Measurements from ENCODE around the gene EFHC2. TPM values are rescaled to one million over a fixed set of nuclear protein-coding genes. Genes with fewer than 3 reads are reported as not detected.

Gene EFHC2
- total RNA-seq, 2 donors from 2014 or later, result 1.3 to 2.2 TPM

DNA sequence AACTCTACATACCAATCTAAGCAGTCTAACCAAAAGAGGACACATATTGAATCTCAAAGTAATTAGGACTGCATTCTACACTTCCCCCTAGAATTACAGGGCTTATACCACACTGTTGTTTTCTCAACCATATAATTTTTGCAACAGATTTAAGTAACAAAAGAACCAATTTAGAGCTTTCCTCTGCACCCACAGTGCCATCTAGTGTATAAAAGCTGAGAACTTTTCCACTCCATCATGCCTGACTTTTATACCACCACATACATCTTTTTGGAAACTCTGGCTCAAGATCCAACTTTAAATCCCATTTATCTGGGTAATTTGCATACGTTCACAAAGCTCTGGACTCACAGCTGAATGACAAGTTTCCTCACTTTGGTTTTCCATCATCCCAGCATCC, 99.5 kb downstream of the EFHC2 start:
- no peaks in the 10 kb centered on the region for H3K36me3 Mint-ChIP-seq (ENCODE audit: low read depth)
- no peak for DNase-seq
- Histone ChIP-seq H3K9ac (ENCODE audit: extremely low read depth, low read length, poor library complexity, severe bottlenecking) (no peak overlapping the region), H3K9me3 (ENCODE audit: control insufficient read depth, low read length) (no peaks in the 10 kb centered on the region), H3K4me1 (ENCODE audit: control insufficient read depth, insufficient read depth, low read length) (no peaks in the 10 kb centered on the region), H3K4me3 (ENCODE audit: low read length) (no peak overlapping the region), H3K36me3 (ENCODE audit: control insufficient read depth, insufficient read depth, low read length) (no peaks in the 10 kb centered on the region), H3K27me3 (ENCODE audit: control insufficient read depth, insufficient read depth, low read length, poor library complexity, severe bottlenecking) (no peaks in the 10 kb centered on the region), H3K27ac (ENCODE audit: low read depth, low read length) (no peak overlapping the region)
- peaks cover 33% of the 10 kb centered on the region for H3K9me3 Mint-ChIP-seq
- H3K27me3 Mint-ChIP-seq (ENCODE audit: insufficient read depth), result no peaks in the 10 kb centered on the region
- no peaks in the 10 kb centered on the region for H3K4me1 Mint-ChIP-seq
- WGBS, 2 experiments (ENCODE audit: insufficient coverage in 1 of 2, insufficient read length in 1 of 2), result 0% methylated on average over 1 of the region's 1 CpG; no CpG with 5 or more reads in 1 of the 2 experiments
- TF ChIP-seq, protein P1, sequence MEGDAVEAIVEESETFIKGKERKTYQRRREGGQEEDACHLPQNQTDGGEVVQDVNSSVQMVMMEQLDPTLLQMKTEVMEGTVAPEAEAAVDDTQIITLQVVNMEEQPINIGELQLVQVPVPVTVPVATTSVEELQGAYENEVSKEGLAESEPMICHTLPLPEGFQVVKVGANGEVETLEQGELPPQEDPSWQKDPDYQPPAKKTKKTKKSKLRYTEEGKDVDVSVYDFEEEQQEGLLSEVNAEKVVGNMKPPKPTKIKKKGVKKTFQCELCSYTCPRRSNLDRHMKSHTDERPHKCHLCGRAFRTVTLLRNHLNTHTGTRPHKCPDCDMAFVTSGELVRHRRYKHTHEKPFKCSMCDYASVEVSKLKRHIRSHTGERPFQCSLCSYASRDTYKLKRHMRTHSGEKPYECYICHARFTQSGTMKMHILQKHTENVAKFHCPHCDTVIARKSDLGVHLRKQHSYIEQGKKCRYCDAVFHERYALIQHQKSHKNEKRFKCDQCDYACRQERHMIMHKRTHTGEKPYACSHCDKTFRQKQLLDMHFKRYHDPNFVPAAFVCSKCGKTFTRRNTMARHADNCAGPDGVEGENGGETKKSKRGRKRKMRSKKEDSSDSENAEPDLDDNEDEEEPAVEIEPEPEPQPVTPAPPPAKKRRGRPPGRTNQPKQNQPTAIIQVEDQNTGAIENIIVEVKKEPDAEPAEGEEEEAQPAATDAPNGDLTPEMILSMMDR (conservative IDR thresholded peaks at IDR 0.05), result peak; percentile 71
- H3K4me3 Mint-ChIP-seq, result no peak overlapping the region
- H3K27ac Mint-ChIP-seq, result no peak overlapping the region

DNA sequence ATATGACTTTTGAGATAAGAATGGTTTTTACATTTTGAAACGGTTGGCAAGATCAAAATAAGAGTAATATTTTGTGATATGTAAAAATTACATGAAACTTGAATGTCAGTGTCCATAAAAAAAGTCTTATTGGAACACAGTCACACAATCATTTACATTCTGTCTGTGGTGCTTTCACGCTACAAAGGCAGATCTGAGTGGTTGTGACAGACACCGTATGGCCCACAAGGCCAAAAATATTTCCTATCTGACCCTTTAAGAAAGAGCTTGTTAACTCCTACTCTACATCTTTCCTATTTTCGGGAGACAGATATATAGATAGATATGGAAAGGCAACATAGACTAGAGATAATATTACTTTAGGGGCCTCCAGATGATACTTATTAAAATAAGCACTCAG, 101.9 kb downstream of the EFHC2 start:
- Mint-ChIP-seq H3K4me3 (no peak overlapping the region), H3K4me1 (no peaks in the 10 kb centered on the region), H3K36me3 (ENCODE audit: low read depth) (no peaks in the 10 kb centered on the region), H3K27me3 (ENCODE audit: insufficient read depth) (no peaks in the 10 kb centered on the region), H3K9me3 (peaks cover 35% of the 10 kb centered on the region), H3K27ac (no peak overlapping the region)
- no peak for DNase-seq
- 91% methylated on average over 2 of the region's 4 CpGs; no CpG with 5 or more reads in 1 of the 2 experiments for WGBS, 2 experiments (ENCODE audit: insufficient coverage in 1 of 2, insufficient read length in 1 of 2)
- Histone ChIP-seq H3K36me3 (ENCODE audit: control insufficient read depth, insufficient read depth, low read length) (no peaks in the 10 kb centered on the region), H3K4me1 (ENCODE audit: control insufficient read depth, insufficient read depth, low read length) (no peaks in the 10 kb centered on the region), H3K9me3 (ENCODE audit: control insufficient read depth, low read length) (no peaks in the 10 kb centered on the region), H3K27me3 (ENCODE audit: control insufficient read depth, insufficient read depth, low read length, poor library complexity, severe bottlenecking) (no peaks in the 10 kb centered on the region), H3K27ac (ENCODE audit: low read depth, low read length) (no peak overlapping the region), H3K9ac (ENCODE audit: extremely low read depth, low read length, poor library complexity, severe bottlenecking) (no peak overlapping the region), H3K4me3 (ENCODE audit: low read length) (no peak overlapping the region)
- TF ChIP-seq, protein P1 (conservative IDR thresholded peaks at IDR 0.05), result no peak

GRCh38 chrX:44240036-44240435, 103.4 kb downstream of the EFHC2 start:
- Mint-ChIP-seq H3K27me3 (ENCODE audit: insufficient read depth) (no peaks in the 10 kb centered on the region), H3K4me3 (no peak overlapping the region), H3K9me3 (peaks cover 33% of the 10 kb centered on the region), H3K4me1 (no peaks in the 10 kb centered on the region), H3K27ac (no peak overlapping the region), H3K36me3 (ENCODE audit: low read depth) (no peaks in the 10 kb centered on the region)
- Histone ChIP-seq H3K4me3 (ENCODE audit: low read length) (no peak overlapping the region), H3K4me1 (ENCODE audit: control insufficient read depth, insufficient read depth, low read length) (no peaks in the 10 kb centered on the region), H3K27me3 (ENCODE audit: control insufficient read depth, insufficient read depth, low read length, poor library complexity, severe bottlenecking) (no peaks in the 10 kb centered on the region), H3K9me3 (ENCODE audit: control insufficient read depth, low read length) (no peaks in the 10 kb centered on the region), H3K9ac (ENCODE audit: extremely low read depth, low read length, poor library complexity, severe bottlenecking) (no peak overlapping the region), H3K36me3 (ENCODE audit: control insufficient read depth, insufficient read depth, low read length) (no peaks in the 10 kb centered on the region), H3K27ac (ENCODE audit: low read depth, low read length) (no peak overlapping the region)
- DNase-seq, result no peak
- no CpG with 5 or more reads among the region's 1 CpG for WGBS, 2 experiments (ENCODE audit: insufficient coverage in 1 of 2, insufficient read length in 1 of 2)
- TF ChIP-seq, protein P1 (conservative IDR thresholded peaks at IDR 0.05), result no peak

Measured in endodermal cell (in vitro differentiated cells).